ENCODE data around the gene LMNTD1. TPM values are rescaled to one million over a fixed set of nuclear protein-coding genes. Genes with fewer than 3 reads are reported as not detected.

The LMNTD1 gene
- total RNA-seq, 1 donor from 2014 or later = not detected

- H3K27me3 Mint-ChIP-seq (ENCODE audit: unreplicated experiment) = peaks cover 4% of the 10 kb centered on the region
- H3K36me3 Mint-ChIP-seq (ENCODE audit: low read depth, unreplicated experiment) = no peaks in the 10 kb centered on the region
- no peaks in the 10 kb centered on the region for H3K4me1 Mint-ChIP-seq (ENCODE audit: unreplicated experiment)
- DNase-seq (ENCODE audit: low spot score) = peak; percentile 8
- peaks cover 5% of the 10 kb centered on the region for H3K9me3 Mint-ChIP-seq (ENCODE audit: unreplicated experiment)
- TF ChIP-seq, protein P1, sequence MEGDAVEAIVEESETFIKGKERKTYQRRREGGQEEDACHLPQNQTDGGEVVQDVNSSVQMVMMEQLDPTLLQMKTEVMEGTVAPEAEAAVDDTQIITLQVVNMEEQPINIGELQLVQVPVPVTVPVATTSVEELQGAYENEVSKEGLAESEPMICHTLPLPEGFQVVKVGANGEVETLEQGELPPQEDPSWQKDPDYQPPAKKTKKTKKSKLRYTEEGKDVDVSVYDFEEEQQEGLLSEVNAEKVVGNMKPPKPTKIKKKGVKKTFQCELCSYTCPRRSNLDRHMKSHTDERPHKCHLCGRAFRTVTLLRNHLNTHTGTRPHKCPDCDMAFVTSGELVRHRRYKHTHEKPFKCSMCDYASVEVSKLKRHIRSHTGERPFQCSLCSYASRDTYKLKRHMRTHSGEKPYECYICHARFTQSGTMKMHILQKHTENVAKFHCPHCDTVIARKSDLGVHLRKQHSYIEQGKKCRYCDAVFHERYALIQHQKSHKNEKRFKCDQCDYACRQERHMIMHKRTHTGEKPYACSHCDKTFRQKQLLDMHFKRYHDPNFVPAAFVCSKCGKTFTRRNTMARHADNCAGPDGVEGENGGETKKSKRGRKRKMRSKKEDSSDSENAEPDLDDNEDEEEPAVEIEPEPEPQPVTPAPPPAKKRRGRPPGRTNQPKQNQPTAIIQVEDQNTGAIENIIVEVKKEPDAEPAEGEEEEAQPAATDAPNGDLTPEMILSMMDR (IDR thresholded peaks at IDR 0.05; ENCODE audit: unreplicated experiment) = no peak
- H3K4me3 Mint-ChIP-seq (ENCODE audit: unreplicated experiment) = no peak overlapping the region
- no peak overlapping the region for H3K27ac Mint-ChIP-seq (ENCODE audit: unreplicated experiment)
Observed at GRCh38 chr12:25591144-25591543, 38.1 kb upstream of the LMNTD1 start.

DNA sequence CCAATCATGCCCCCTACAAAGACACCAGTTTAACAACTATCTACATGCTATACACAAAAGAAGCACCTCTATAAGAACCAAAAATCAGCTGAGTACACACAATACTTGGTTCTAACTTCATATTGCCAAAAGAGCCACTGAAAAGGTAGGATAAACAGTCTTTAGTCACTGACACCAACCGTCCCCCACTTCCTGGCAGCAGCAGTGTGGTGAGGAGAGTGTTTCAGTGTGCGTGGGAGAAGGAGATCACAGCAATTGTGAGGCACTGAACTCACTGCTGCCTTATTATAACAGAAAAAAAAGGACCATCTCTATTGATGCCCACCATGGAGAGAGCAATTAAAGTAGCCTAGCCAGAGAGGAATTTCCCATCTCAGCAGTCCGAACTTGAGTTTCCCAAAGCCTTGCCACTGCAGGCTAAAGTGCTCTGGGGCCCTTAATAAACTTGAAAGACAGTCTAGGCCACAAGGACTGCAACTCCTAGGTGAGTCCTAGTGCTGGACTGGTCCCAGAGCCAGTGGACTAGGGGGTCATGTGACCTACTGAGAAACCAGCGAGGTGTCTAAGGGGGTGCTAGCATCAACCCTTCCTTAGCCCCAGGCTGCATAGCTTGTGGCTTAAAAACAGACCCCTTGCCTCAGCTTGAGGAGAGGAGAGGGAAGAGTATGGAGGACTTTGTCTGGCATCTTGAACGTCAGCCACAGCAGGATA, 37.1 kb upstream of the LMNTD1 start:
- no peak for DNase-seq (ENCODE audit: low spot score)
- Mint-ChIP-seq H3K9me3 (ENCODE audit: unreplicated experiment) (peaks cover 5% of the 10 kb centered on the region), H3K36me3 (ENCODE audit: low read depth, unreplicated experiment) (no peaks in the 10 kb centered on the region), H3K4me1 (ENCODE audit: unreplicated experiment) (no peaks in the 10 kb centered on the region), H3K4me3 (ENCODE audit: unreplicated experiment) (no peak overlapping the region), H3K27ac (ENCODE audit: unreplicated experiment) (no peak overlapping the region), H3K27me3 (ENCODE audit: unreplicated experiment) (peaks cover 4% of the 10 kb centered on the region)
- TF ChIP-seq, protein P1 (IDR thresholded peaks at IDR 0.05; ENCODE audit: unreplicated experiment) = no peak

- Mint-ChIP-seq H3K4me3 (ENCODE audit: unreplicated experiment) (no peak overlapping the region), H3K27ac (ENCODE audit: unreplicated experiment) (no peak overlapping the region), H3K36me3 (ENCODE audit: low read depth, unreplicated experiment) (no peaks in the 10 kb centered on the region), H3K9me3 (ENCODE audit: unreplicated experiment) (peaks cover 5% of the 10 kb centered on the region), H3K4me1 (ENCODE audit: unreplicated experiment) (no peaks in the 10 kb centered on the region), H3K27me3 (ENCODE audit: unreplicated experiment) (peaks cover 4% of the 10 kb centered on the region)
- TF ChIP-seq, protein P1 (IDR thresholded peaks at IDR 0.05; ENCODE audit: unreplicated experiment) = no peak
- DNase-seq (ENCODE audit: low spot score) = no peak
Observed at GRCh38 chr12:25587346-25587745, 34.3 kb upstream of the LMNTD1 start.

- no peak for DNase-seq (ENCODE audit: low spot score)
- Mint-ChIP-seq H3K4me1 (ENCODE audit: unreplicated experiment) (no peaks in the 10 kb centered on the region), H3K27me3 (ENCODE audit: unreplicated experiment) (peaks cover 4% of the 10 kb centered on the region), H3K36me3 (ENCODE audit: low read depth, unreplicated experiment) (no peaks in the 10 kb centered on the region), H3K27ac (ENCODE audit: unreplicated experiment) (no peak overlapping the region), H3K4me3 (ENCODE audit: unreplicated experiment) (no peak overlapping the region), H3K9me3 (ENCODE audit: unreplicated experiment) (peaks cover 5% of the 10 kb centered on the region)
- TF ChIP-seq, protein P1 (IDR thresholded peaks at IDR 0.05; ENCODE audit: unreplicated experiment) = no peak
Observed at GRCh38 chr12:25585662-25586061, 32.6 kb upstream of the LMNTD1 start.

DNA sequence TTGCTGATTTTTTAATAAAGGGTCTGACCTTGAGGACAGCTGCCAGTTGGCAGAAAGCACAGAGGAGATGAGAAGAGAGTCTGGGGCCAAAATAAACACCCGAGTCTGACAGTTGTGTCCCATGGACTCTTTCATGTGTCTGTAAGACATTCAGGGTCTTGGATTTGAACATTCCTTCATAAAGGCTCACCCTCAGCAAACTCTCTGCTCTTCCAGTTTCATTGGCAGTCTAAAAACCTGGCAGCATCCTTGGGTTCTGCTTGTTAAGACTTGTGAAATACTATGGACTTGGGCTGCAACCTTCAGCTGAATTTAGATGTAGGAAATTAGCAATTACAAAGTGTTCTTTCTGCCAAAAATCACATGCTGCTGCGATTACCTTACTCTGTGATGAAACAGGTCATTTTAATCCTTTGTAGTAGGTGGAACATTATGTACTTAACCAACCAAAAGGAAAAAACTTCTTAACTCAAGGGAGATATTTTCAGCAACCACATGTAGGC, 32.0 kb upstream of the LMNTD1 start:
- peaks cover 1% of the 10 kb centered on the region for H3K27me3 Mint-ChIP-seq (ENCODE audit: unreplicated experiment)
- no peaks in the 10 kb centered on the region for H3K36me3 Mint-ChIP-seq (ENCODE audit: low read depth, unreplicated experiment)
- TF ChIP-seq, protein P1 (IDR thresholded peaks at IDR 0.05; ENCODE audit: unreplicated experiment) = no peak
- H3K27ac Mint-ChIP-seq (ENCODE audit: unreplicated experiment) = no peak overlapping the region
- H3K4me3 Mint-ChIP-seq (ENCODE audit: unreplicated experiment) = no peak overlapping the region
- no peak for DNase-seq (ENCODE audit: low spot score)
- no peaks in the 10 kb centered on the region for H3K4me1 Mint-ChIP-seq (ENCODE audit: unreplicated experiment)
- H3K9me3 Mint-ChIP-seq (ENCODE audit: unreplicated experiment) = peaks cover 5% of the 10 kb centered on the region

Data from endothelial cell (in vitro differentiated cells).